ENCODE results near the gene TMEFF2.

GRCh38 chr2:191907091-191907490, 287.6 kb downstream of the TMEFF2 start:
- no peak for TF ChIP-seq CTCF (IDR thresholded peaks at IDR 0.05)
- no peak for TF ChIP-seq POLR2A (IDR thresholded peaks at IDR 0.05)
